Brain microvascular endothelial cell (primary cell): ENCODE results near the gene GP5.

ENCODE experiments used
- DNase-seq: peaks from one replicate; pipeline ENCODE4 v3.0.0-alpha.2; 2020
- H3K27ac ChIP-seq: fragments of 250-450 bp; sonication (Bioruptor Pico); 2 replicates; pipeline ENCODE4 v1.5.1; 2020; ENCODE audit warnings: mild to moderate bottlenecking, moderate library complexity
- H3K27me3 ChIP-seq: fragments of 250-450 bp; sonication (Bioruptor Pico); replicated peaks from 2 replicates; pipeline ENCODE4 v1.5.1; 2020; ENCODE audit warnings: mild to moderate bottlenecking
- H3K36me3 ChIP-seq: fragments of 250-450 bp; sonication (Bioruptor Pico); replicated peaks from 2 replicates; pipeline ENCODE4 v1.5.1; 2020; ENCODE audit warnings: mild to moderate bottlenecking
- H3K4me3 ChIP-seq: 2 replicates; pipeline ENCODE4 v1.5.1; 2011; ENCODE audit warnings: low read depth, mild to moderate bottlenecking, control low read depth, low read length, moderate library complexity
- in situ Hi-C: cut with HindIII; loops from 2 replicates; pipeline ENCODE4 v1.10.0; 2017; ENCODE audit warnings: low sequenced_read_pairs, low pct_ligation_motif_present
- TF ChIP-seq, protein P1 (sequence below): IDR thresholded peaks from 2 replicates; pipeline ENCODE4 v1.5.1; 2011; ENCODE audit warnings: low read depth, mild to moderate bottlenecking, moderate library complexity, low read length, control low read depth, inconsistent platforms; ENCODE audit errors: missing control alignments

Gene GP5

DNA sequence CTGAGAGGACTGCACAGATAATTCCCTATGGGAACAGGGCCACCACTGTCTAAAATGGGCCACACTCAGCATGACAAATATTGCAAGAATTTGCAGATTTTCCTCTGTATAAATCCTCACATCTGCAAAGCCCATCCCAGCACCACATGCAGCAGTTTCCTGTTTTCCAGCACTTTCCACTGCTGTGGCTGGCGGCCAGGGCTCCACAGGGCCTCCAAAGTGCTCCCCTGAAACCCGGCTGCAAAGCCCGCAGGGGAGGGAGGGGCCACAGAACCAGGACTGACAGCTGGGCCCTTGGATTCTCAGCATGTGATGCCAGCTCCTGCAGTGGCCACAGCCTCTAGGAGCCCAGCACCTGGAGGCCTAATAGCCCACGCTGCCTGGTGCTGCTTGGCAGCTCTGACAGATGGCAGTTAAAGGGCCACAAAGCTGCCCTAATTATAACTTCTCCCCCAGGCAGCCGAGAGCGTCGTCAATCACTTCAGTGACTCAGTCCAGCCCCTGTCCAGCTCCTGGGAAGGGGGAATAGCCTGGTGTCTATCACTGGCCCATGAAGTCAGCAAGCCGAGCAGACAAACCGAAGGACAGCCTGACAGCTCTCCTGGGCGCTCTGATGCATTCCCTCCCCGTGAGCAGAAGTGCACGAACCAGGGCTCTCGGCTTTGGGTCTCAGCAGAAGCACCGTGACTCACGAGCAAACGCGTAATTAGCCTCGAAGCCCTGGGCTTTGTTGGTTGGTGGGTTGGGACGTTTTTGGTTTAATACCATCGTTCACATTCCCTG lies 34.2 kb downstream of the GP5 start:
- TF ChIP-seq, protein P1, sequence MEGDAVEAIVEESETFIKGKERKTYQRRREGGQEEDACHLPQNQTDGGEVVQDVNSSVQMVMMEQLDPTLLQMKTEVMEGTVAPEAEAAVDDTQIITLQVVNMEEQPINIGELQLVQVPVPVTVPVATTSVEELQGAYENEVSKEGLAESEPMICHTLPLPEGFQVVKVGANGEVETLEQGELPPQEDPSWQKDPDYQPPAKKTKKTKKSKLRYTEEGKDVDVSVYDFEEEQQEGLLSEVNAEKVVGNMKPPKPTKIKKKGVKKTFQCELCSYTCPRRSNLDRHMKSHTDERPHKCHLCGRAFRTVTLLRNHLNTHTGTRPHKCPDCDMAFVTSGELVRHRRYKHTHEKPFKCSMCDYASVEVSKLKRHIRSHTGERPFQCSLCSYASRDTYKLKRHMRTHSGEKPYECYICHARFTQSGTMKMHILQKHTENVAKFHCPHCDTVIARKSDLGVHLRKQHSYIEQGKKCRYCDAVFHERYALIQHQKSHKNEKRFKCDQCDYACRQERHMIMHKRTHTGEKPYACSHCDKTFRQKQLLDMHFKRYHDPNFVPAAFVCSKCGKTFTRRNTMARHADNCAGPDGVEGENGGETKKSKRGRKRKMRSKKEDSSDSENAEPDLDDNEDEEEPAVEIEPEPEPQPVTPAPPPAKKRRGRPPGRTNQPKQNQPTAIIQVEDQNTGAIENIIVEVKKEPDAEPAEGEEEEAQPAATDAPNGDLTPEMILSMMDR: no peak
- DNase-seq: peak; percentile 4
- in situ Hi-C loops: no loop called here
- Histone ChIP-seq H3K27ac (no peak overlapping the region), H3K4me3 (no peak overlapping the region), H3K27me3 (peaks cover 24% of the 10 kb centered on the region), H3K36me3 (no peaks in the 10 kb centered on the region)

DNA sequence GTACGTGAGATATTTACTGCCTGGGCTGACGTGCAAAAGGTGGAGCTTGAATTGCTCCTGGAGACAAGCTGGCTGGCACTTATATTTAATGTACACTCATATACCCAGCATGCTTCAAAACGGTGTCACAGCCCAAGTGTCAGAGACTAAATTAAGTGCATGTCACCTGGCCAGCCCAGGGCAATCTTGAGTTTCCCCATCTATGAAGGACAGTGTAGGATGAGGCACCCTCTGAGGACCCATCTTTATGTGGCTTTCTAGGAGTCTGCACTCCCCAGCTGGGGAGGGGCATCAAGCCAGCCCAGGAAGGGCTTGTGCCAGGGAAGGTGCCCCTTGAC lies 34.8 kb downstream of the GP5 start:
- Histone ChIP-seq H3K36me3 (no peaks in the 10 kb centered on the region), H3K27me3 (peaks cover 18% of the 10 kb centered on the region), H3K4me3 (no peak overlapping the region), H3K27ac (no peak overlapping the region)
- DNase-seq: no peak
- TF ChIP-seq, protein P1: no peak
- in situ Hi-C loops: no loop called here

DNA sequence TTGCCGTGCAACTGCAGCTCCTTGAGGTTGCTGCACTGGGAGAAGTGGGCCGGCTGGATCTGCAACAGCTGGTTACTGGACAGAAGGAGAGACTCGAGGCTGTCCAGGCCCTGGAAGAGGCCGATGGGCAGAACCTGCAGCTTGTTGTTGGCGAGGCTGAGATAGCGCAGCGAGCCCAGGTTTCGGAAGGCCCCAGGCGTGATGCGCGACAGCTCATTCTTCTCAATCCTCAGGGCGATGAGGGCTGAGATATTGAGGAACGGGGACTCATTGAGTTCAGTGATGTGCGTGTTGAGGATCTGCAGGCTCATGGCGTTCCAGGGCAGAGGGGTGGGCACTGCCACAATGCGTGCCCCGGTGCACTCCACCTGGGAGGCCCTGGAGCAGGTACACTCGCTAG lies 38.5 kb downstream of the GP5 start:
- DNase-seq: no peak
- TF ChIP-seq, protein P1: no peak
- Histone ChIP-seq H3K27ac (no peak overlapping the region), H3K36me3 (no peaks in the 10 kb centered on the region), H3K4me3 (no peak overlapping the region), H3K27me3 (peaks cover 7% of the 10 kb centered on the region)
- in situ Hi-C loops: no loop called here

DNA sequence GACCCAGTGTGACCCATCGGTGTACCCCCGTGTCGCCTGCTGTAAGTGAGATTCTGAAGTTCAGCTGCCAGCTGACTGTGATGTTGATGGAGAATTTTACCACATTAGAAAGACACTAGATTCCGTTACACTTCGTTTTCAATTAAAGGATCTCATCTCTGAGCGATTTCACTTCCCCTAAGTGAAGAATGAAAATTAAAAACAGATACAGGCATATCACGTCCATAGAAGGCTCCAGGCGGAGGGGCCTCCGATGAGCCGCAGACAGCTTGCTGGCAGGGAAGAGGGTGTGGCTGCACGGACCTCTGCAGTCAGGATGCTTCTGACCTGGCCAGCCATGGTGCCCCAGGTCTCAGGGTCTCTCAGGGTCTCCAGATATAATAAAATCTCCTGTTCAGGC lies 41.4 kb downstream of the GP5 start:
- no peak overlapping the region for H3K4me3 ChIP-seq

DNA sequence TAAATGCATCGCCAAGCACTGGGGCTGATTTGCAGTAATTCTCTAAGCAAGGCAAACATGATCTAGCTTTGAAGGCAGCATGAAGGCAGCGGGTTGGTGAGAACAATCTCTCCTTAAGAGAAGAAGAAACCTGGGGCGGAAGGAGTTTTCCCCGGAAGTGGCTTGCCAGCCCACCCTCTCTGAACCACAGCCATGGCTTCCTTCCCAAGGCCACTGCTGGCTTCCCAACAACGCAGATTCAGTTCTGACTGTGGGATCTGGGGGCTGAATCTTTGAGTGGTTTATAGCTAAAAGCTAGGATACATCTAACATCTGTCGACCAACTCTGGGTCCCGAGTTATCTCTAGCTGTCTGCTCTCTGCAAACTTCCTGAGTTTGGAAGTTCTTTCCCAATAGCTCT lies 43.7 kb downstream of the GP5 start:
- in situ Hi-C loops: no loop called here
- TF ChIP-seq, protein P1: no peak
- Histone ChIP-seq H3K4me3 (no peak overlapping the region), H3K27me3 (peaks cover 7% of the 10 kb centered on the region), H3K27ac (no peak overlapping the region), H3K36me3 (no peaks in the 10 kb centered on the region)
- DNase-seq: no peak

More for the DNA sequence above, 41.4 kb downstream of the GP5 start:
- in situ Hi-C loops: no loop called here
- TF ChIP-seq, protein P1: no peak
- H3K27me3 ChIP-seq: peaks cover 7% of the 10 kb centered on the region
- DNase-seq: no peak
- H3K27ac ChIP-seq: no peak overlapping the region
- no peaks in the 10 kb centered on the region for H3K36me3 ChIP-seq

DNA sequence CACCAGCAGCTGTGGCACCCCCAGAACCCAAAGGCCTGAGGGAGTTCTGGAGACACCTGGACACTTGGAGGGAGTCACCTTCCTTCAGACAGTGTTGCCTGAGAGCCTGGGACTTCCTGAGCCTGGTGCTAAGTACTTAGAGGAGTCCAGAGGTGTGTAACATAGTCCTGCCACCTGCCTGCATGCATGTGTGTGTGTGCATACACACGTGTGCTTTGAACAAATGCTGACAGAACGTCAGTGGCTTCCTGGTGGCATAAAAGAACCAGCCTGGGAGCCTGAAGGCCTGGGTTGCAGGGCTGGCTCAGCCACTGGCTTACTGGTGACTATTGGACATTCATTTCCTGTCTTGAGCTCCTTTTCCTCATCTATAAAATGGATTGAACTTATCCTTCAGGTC lies 44.8 kb downstream of the GP5 start:
- Histone ChIP-seq H3K27ac (no peak overlapping the region), H3K4me3 (no peak overlapping the region), H3K36me3 (no peaks in the 10 kb centered on the region), H3K27me3 (peaks cover 7% of the 10 kb centered on the region)
- TF ChIP-seq, protein P1: no peak
- no peak for DNase-seq
- in situ Hi-C loops: no loop called here
